Liver (tissue), 9 donors: ENCODE results near the gene AMER2. TPM values are rescaled to one million over a fixed set of nuclear protein-coding genes. Genes with fewer than 3 reads are reported as not detected.

Experiments used
- DNase-seq: peaks from one replicate; pipeline ENCODE4 v3.0.0-alpha.2; 2017; ENCODE audit warnings: low spot score
- H3K27ac ChIP-seq, 2 donors: one replicate each; pipeline ENCODE4 v1.7.0; 2013; ENCODE audit warnings: inconsistent platforms in 2 of 2, low read length in 2 of 2, control low read depth in 1 of 2, low read depth in 1 of 2, mild to moderate bottlenecking in 1 of 2
- H3K27me3 ChIP-seq, 4 donors: one replicate each; pipeline versions ENCODE4 v1.6.1 to v1.7.0; 2013; ENCODE audit warnings: low read length in 3 of 4, inconsistent platforms in 1 of 4, mild to moderate bottlenecking in 1 of 4, moderate library complexity in 1 of 4; ENCODE audit not compliant: control insufficient read depth in 4 of 4, insufficient read depth in 4 of 4
- H3K36me3 ChIP-seq, 4 donors: one replicate each; pipeline versions ENCODE4 v1.6.1 to v1.7.0; 2013; ENCODE audit warnings: low read length in 3 of 4, mild to moderate bottlenecking in 3 of 4, low read depth in 1 of 4, moderate library complexity in 1 of 4; ENCODE audit not compliant: control insufficient read depth in 4 of 4, insufficient read depth in 3 of 4
- H3K4me1 ChIP-seq, 4 donors: one replicate each; pipeline versions ENCODE4 v1.6.1 to v1.7.0; 2013; ENCODE audit warnings: low read length in 3 of 4, mild to moderate bottlenecking in 3 of 4, moderate library complexity in 1 of 4; ENCODE audit not compliant: control insufficient read depth in 4 of 4, insufficient read depth in 4 of 4
- H3K4me3 ChIP-seq, 3 donors: one replicate each; pipeline versions ENCODE4 v1.6.1 to v1.7.0; 2013; ENCODE audit warnings: low read length in 3 of 3, control low read depth in 1 of 3, low read depth in 1 of 3, mild to moderate bottlenecking in 1 of 3
- H3K9ac ChIP-seq, 2 donors: one replicate each; pipeline ENCODE4 v1.7.0; 2013; ENCODE audit warnings: low read length in 2 of 2, mild to moderate bottlenecking in 2 of 2, moderate library complexity in 2 of 2, control low read depth in 1 of 2, low read depth in 1 of 2
- H3K9me3 ChIP-seq, 4 donors: one replicate each; pipeline versions ENCODE4 v1.6.1 to v1.7.0; 2013; ENCODE audit warnings: low read length in 3 of 4; ENCODE audit not compliant: control insufficient read depth in 4 of 4
- CTCF ChIP-seq: fragments of 150-350 bp; IDR thresholded peaks from 2 replicates; pipeline ENCODE4 v1.5.1; 2017; ENCODE audit warnings: improper control_type of control experiment, low read depth, low read length; ENCODE audit not compliant: missing input control
- EGR1 ChIP-seq, 2 donors: IDR thresholded peaks; 2 replicates each; pipeline ENCODE4 v1.6.1; 2016 to 2018; ENCODE audit warnings: antibody characterized with exemption in 2 of 2, low read depth in 2 of 2
- FOXA1 ChIP-seq: IDR thresholded peaks from 2 replicates; pipeline ENCODE4 v1.6.1; 2016; ENCODE audit warnings: antibody characterized with exemption
- FOXA2 ChIP-seq: IDR thresholded peaks from 2 replicates; pipeline ENCODE4 v1.6.1; 2016; ENCODE audit warnings: antibody characterized with exemption
- GABPA ChIP-seq, 2 donors: IDR thresholded peaks in 1 of 2; conservative IDR thresholded peaks in 1 of 2; 2 replicates each; pipeline ENCODE4 v1.6.1; 2016; ENCODE audit warnings: antibody characterized with exemption in 2 of 2, mild to moderate bottlenecking in 1 of 2, moderate library complexity in 1 of 2
- HNF4A ChIP-seq, 2 donors: conservative IDR thresholded peaks; 2 replicates each; pipeline ENCODE4 v1.6.1; 2016; ENCODE audit warnings: antibody characterized with exemption in 2 of 2, mild to moderate bottlenecking in 2 of 2
- HNF4G ChIP-seq: IDR thresholded peaks from 2 replicates; pipeline ENCODE4 v1.6.1; 2016; ENCODE audit warnings: antibody characterized with exemption
- JUND ChIP-seq, 2 donors: IDR thresholded peaks; 2 replicates each; pipeline ENCODE4 v1.6.1; 2016; ENCODE audit warnings: antibody characterized with exemption in 2 of 2
- MAX ChIP-seq: IDR thresholded peaks from 2 replicates; pipeline ENCODE4 v1.6.1; 2016; ENCODE audit warnings: antibody characterized with exemption
- NR2F2 ChIP-seq: IDR thresholded peaks from 2 replicates; pipeline ENCODE4 v1.6.1; 2016; ENCODE audit warnings: antibody characterized with exemption
- RAD21 ChIP-seq, 2 donors: IDR thresholded peaks; 2 replicates each; pipeline ENCODE4 v1.6.1; 2016; ENCODE audit warnings: antibody characterized with exemption in 2 of 2, mild to moderate bottlenecking in 2 of 2
- REST ChIP-seq: IDR thresholded peaks from 2 replicates; pipeline ENCODE4 v1.6.1; 2016; ENCODE audit warnings: antibody characterized with exemption, mild to moderate bottlenecking
- RXRA ChIP-seq, 2 donors: IDR thresholded peaks; 2 replicates each; pipeline ENCODE4 v1.6.1; 2017 to 2018; ENCODE audit warnings: antibody characterized with exemption in 2 of 2, mild to moderate bottlenecking in 1 of 2
- SP1 ChIP-seq: IDR thresholded peaks from 2 replicates; pipeline ENCODE4 v1.6.1; 2018; ENCODE audit warnings: antibody characterized with exemption, mild to moderate bottlenecking
- TAF1 ChIP-seq: conservative IDR thresholded peaks from 2 replicates; pipeline ENCODE4 v1.6.1; 2016; ENCODE audit warnings: antibody characterized with exemption, mild to moderate bottlenecking
- YY1 ChIP-seq: IDR thresholded peaks from 2 replicates; pipeline ENCODE4 v1.6.1; 2016; ENCODE audit warnings: antibody characterized with exemption, mild to moderate bottlenecking
- WGBS: extraction: QIAGEN DNeasy Blood & Tissue Kit; methylation state at CpG from one replicate; pipeline ENCODE4 v1.1.7; 2013; 5-methylcytosine and 5-hydroxymethylcytosine counted together
- polyA plus RNA-seq, 2 donors: library from polyadenylated mRNA; stranded (reverse) in 1 of 2; unstranded in 1 of 2; fragments of 200-250 nt in 1 of 2; fragments of >200 nt in 1 of 2; fragmentation: Nextera tagmentation in 1 of 2; extraction: Ambion mirVana in 1 of 2; gene quantifications; one replicate each; pipeline versions ENCODE4 v1.2.1 to v1.2.3, GENCODE V29; 2013 to 2015
- total RNA-seq, 2 donors: library from RNA; depleted of rRNA; stranded (reverse); fragments of >200 nt; gene quantifications; one replicate each; pipeline ENCODE4 v1.2.3, GENCODE V29; 2014
- TF ChIP-seq, protein P1 (sequence below): IDR thresholded peaks from 2 replicates; pipeline ENCODE4 v1.6.1; 2016; ENCODE audit warnings: antibody characterized with exemption
- TF ChIP-seq, protein P2 (sequence below): IDR thresholded peaks from 2 replicates; pipeline ENCODE4 v1.6.1; 2016; ENCODE audit warnings: antibody characterized with exemption
- donor health status: healthy.
- donor health status: healthy.
- donor health status: healthy.
- donor health status: healthy.
- donor health status: healthy.

The AMER2 gene
- total and polyA plus RNA-seq, 4 donors = not detected

DNA sequence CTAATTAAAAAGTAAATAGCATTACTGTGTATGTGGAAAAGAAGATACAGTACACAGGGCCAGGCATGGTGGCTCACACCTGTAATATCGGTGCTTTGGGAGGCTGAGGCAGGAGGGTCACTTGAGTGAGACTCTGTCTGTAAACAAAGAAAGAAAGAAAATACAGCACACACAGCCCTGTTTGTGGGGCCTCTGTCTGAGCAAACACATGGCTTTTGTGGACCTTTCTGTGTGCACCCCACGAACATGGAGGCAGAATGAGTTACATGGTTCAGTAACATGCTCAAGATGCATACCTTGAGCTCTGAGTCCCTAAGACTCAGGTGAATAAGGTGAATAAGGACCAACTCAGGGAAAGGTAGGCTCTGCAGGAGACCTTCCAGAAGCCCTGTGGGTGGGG is 20.0 kb upstream of the AMER2 start:
- Histone ChIP-seq H3K9me3 (peaks cover 0 to 2% (median 0%) of the 10 kb centered on the region in 4 donors), H3K36me3 (no peaks in the 10 kb centered on the region), H3K4me3 (no peak overlapping the region), H3K27me3 (peaks cover 0 to 3% (median 0%) of the 10 kb centered on the region in 4 donors), H3K27ac (no peak overlapping the region), H3K9ac (no peak overlapping the region), H3K4me1 (no peaks in the 10 kb centered on the region)
- 78% methylated on average over 2 of the region's 2 CpGs for WGBS
- TF ChIP-seq, protein P1, sequence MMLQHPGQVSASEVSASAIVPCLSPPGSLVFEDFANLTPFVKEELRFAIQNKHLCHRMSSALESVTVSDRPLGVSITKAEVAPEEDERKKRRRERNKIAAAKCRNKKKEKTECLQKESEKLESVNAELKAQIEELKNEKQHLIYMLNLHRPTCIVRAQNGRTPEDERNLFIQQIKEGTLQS = no peak
- TF ChIP-seq TAF1 (no peak), HNF4G (no peak), REST (no peak), CTCF (no peak), FOXA1 (no peak), GABPA (IDR thresholded peaks at IDR 0.05 in 1 of 2, conservative IDR thresholded peaks at IDR 0.05 in 1 of 2) (no peak), JUND (IDR thresholded peaks at IDR 0.05) (no peak), RAD21 (IDR thresholded peaks at IDR 0.05) (no peak), SP1 (no peak), MAX (no peak), RXRA (IDR thresholded peaks at IDR 0.05) (no peak), FOXA2 (no peak), YY1 (no peak), NR2F2 (no peak), HNF4A (conservative IDR thresholded peaks at IDR 0.05) (no peak), EGR1 (IDR thresholded peaks at IDR 0.05; ENCODE audit: low read depth in 2 of 2) (no peak)
- TF ChIP-seq, protein P2, sequence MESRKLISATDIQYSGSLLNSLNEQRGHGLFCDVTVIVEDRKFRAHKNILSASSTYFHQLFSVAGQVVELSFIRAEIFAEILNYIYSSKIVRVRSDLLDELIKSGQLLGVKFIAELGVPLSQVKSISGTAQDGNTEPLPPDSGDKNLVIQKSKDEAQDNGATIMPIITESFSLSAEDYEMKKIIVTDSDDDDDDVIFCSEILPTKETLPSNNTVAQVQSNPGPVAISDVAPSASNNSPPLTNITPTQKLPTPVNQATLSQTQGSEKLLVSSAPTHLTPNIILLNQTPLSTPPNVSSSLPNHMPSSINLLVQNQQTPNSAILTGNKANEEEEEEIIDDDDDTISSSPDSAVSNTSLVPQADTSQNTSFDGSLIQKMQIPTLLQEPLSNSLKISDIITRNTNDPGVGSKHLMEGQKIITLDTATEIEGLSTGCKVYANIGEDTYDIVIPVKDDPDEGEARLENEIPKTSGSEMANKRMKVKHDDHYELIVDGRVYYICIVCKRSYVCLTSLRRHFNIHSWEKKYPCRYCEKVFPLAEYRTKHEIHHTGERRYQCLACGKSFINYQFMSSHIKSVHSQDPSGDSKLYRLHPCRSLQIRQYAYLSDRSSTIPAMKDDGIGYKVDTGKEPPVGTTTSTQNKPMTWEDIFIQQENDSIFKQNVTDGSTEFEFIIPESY = no peak
- no peak for DNase-seq
